AG10803 (cell line): Measurements from ENCODE around the gene SCUBE1.

ENCODE experiments used
- DNase-seq: peaks from one replicate; pipeline ENCODE4 v3.0.0; 2010; ENCODE audit warnings: low read depth
- H3K4me3 ChIP-seq: 2 replicates; pipeline ENCODE4 v1.5.1; 2011; ENCODE audit warnings: mild to moderate bottlenecking, low read length, control low read depth
- CTCF ChIP-seq: conservative IDR thresholded peaks from 2 replicates; pipeline ENCODE4 v1.5.1; 2011; ENCODE audit warnings: mild to moderate bottlenecking, low read length, control low read depth, inconsistent platforms

Gene SCUBE1

GRCh38 chr22:43226377-43227238 lies 116.6 kb downstream of the SCUBE1 start:
- DNase-seq: peak; percentile 40
- no peak overlapping the region for H3K4me3 ChIP-seq
- TF ChIP-seq CTCF: peak; percentile 28

GRCh38 chr22:43225609-43226008 lies 117.6 kb downstream of the SCUBE1 start:
- no peak overlapping the region for H3K4me3 ChIP-seq
- DNase-seq: no peak
- no peak for TF ChIP-seq CTCF

- H3K4me3 ChIP-seq: no peak overlapping the region
- no peak for DNase-seq
- no peak for TF ChIP-seq CTCF
These were observed 120.2 kb downstream of the SCUBE1 start for GRCh38 chr22:43222987-43223386.

- no peak for DNase-seq
- H3K4me3 ChIP-seq: no peak overlapping the region
- TF ChIP-seq CTCF: no peak
These were observed 120.9 kb downstream of the SCUBE1 start for GRCh38 chr22:43222262-43222661.

GRCh38 chr22:43220625-43221380 lies 122.4 kb downstream of the SCUBE1 start:
- no peak for TF ChIP-seq CTCF
- no peak overlapping the region for H3K4me3 ChIP-seq
- no peak for DNase-seq

GRCh38 chr22:43218786-43219185 lies 124.4 kb downstream of the SCUBE1 start:
- TF ChIP-seq CTCF: no peak

More at GRCh38 chr22:43218786-43219185, 124.4 kb downstream of the SCUBE1 start:
- no peak for DNase-seq
- H3K4me3 ChIP-seq: no peak overlapping the region
